RWPE2 (cell line): ENCODE data around the gene CRPPA.
"Not testable (repeated sequence)": the region's sequence is repeated elsewhere in the genome, so short reads cannot be mapped to it uniquely, and the experiment has no call there.

Experiments used
- ATAC-seq: fragments of 200-7000 bp; cut with Tn5 transposase; 3 replicates; pipeline ENCODE4 v1.9.1; 2021; ENCODE audit warnings: low read depth
- DNase-seq: peaks from one replicate; pipeline ENCODE4 v3.0.0-alpha.2; 2020; ENCODE audit warnings: low spot score
- H3K27ac ChIP-seq: fragments of 450-650 bp; 2 replicates; pipeline ENCODE4 v1.5.1; 2017; ENCODE audit warnings: mild to moderate bottlenecking; ENCODE audit not compliant: poor library complexity, severe bottlenecking
- H3K27me3 ChIP-seq: fragments of 250-450 bp; sonication (Bioruptor Pico); 2 replicates; pipeline ENCODE4 v1.5.1; 2021; ENCODE audit warnings: mild to moderate bottlenecking, moderate library complexity; ENCODE audit not compliant: insufficient read depth, poor library complexity, severe bottlenecking
- H3K36me3 ChIP-seq: fragments of 250-450 bp; sonication (Bioruptor Pico); 2 replicates; pipeline ENCODE4 v1.5.1; 2020; ENCODE audit warnings: low read depth, mild to moderate bottlenecking, moderate library complexity
- H3K4me1 ChIP-seq: fragments of 250-450 bp; sonication (Bioruptor Pico); 2 replicates; pipeline ENCODE4 v1.5.1; 2021; ENCODE audit warnings: mild to moderate bottlenecking, moderate library complexity; ENCODE audit not compliant: insufficient read depth, poor library complexity, severe bottlenecking
- H3K4me3 ChIP-seq: fragments of 250-450 bp; sonication (Bioruptor Pico); 2 replicates; pipeline ENCODE4 v1.5.1; 2021; ENCODE audit warnings: mild to moderate bottlenecking, moderate library complexity; ENCODE audit not compliant: severe bottlenecking
- H3K9me3 ChIP-seq: fragments of 250-450 bp; sonication (Bioruptor Pico); 2 replicates; pipeline ENCODE4 v1.5.1; 2021; ENCODE audit warnings: mild to moderate bottlenecking, moderate library complexity; ENCODE audit not compliant: severe bottlenecking
- CTCF ChIP-seq: fragments of 450-650 bp; IDR thresholded peaks from one replicate; pipeline ENCODE4 v1.5.1; 2017; ENCODE audit warnings: mild to moderate bottlenecking, moderate library complexity; ENCODE audit not compliant: poor library complexity, severe bottlenecking

The CRPPA gene

GRCh38 chr7:16447876-16448275 is 26.5 kb upstream of the CRPPA start:
- no peak for ATAC-seq
- H3K4me3 ChIP-seq, result no peak overlapping the region
- no peaks in the 10 kb centered on the region for H3K4me1 ChIP-seq
- no peaks in the 10 kb centered on the region for H3K36me3 ChIP-seq
- no peak for TF ChIP-seq CTCF
- DNase-seq, result no peak
- H3K9me3 ChIP-seq, result no peaks in the 10 kb centered on the region
- H3K27me3 ChIP-seq, result no peaks in the 10 kb centered on the region
- no peak overlapping the region for H3K27ac ChIP-seq

- H3K36me3 ChIP-seq, result no peaks in the 10 kb centered on the region
- H3K27ac ChIP-seq, result no peak overlapping the region
- DNase-seq (no peak), ATAC-seq (no peak)
- TF ChIP-seq CTCF, result no peak
- H3K4me3 ChIP-seq, result no peak overlapping the region
- H3K4me1 ChIP-seq, result no peaks in the 10 kb centered on the region
- H3K9me3 ChIP-seq, result no peaks in the 10 kb centered on the region
- H3K27me3 ChIP-seq, result no peaks in the 10 kb centered on the region
These were observed 25.2 kb upstream of the CRPPA start for GRCh38 chr7:16446508-16446907.

- not testable (repeated sequence) for H3K27me3 ChIP-seq, H3K27ac ChIP-seq, H3K4me3 ChIP-seq, DNase-seq, H3K36me3 ChIP-seq, ATAC-seq, H3K4me1 ChIP-seq, H3K9me3 ChIP-seq
These were observed 22.5 kb upstream of the CRPPA start for GRCh38 chr7:16443871-16444270.

- TF ChIP-seq CTCF, result no peak
- DNase-seq, result no peak
- H3K4me1 ChIP-seq, result no peaks in the 10 kb centered on the region
- H3K9me3 ChIP-seq, result no peaks in the 10 kb centered on the region
- H3K27me3 ChIP-seq, result no peaks in the 10 kb centered on the region
- H3K4me3 ChIP-seq, result no peak overlapping the region
- H3K27ac ChIP-seq, result no peak overlapping the region
- no peaks in the 10 kb centered on the region for H3K36me3 ChIP-seq
- ATAC-seq, result no peak
These were observed 17.6 kb upstream of the CRPPA start for GRCh38 chr7:16438988-16439387.

- ATAC-seq, result no peak
- H3K4me3 ChIP-seq, result no peak overlapping the region
- TF ChIP-seq CTCF, result no peak
These were observed 15.0 kb upstream of the CRPPA start for GRCh38 chr7:16436306-16436705.

More at GRCh38 chr7:16436306-16436705, 15.0 kb upstream of the CRPPA start:
- DNase-seq, result no peak
- Histone ChIP-seq H3K36me3 (no peaks in the 10 kb centered on the region), H3K9me3 (no peaks in the 10 kb centered on the region), H3K27me3 (no peaks in the 10 kb centered on the region), H3K4me1 (no peaks in the 10 kb centered on the region), H3K27ac (no peak overlapping the region)
